ENCODE results near the gene ATP13A3.

DNA sequence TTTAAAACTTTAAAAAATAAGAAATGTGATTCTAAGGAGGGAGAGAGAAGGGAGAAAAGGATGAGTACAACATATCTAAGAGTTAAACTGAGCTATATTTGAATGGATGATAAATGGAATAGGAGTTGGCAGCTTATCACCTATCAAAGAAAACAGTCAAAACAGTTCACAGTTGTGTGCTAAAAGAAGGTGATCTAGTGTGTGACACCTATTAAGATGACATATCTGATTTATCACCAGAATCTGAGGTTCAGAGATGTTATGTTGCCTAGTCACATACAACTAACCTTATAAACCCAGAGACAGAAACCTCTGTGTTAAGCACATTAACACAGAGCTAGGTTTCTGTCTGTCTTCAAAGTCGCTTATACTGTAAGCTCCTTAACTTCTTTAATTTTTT lies 3.0 kb downstream of the ATP13A3 start:
- TF ChIP-seq, protein P1, sequence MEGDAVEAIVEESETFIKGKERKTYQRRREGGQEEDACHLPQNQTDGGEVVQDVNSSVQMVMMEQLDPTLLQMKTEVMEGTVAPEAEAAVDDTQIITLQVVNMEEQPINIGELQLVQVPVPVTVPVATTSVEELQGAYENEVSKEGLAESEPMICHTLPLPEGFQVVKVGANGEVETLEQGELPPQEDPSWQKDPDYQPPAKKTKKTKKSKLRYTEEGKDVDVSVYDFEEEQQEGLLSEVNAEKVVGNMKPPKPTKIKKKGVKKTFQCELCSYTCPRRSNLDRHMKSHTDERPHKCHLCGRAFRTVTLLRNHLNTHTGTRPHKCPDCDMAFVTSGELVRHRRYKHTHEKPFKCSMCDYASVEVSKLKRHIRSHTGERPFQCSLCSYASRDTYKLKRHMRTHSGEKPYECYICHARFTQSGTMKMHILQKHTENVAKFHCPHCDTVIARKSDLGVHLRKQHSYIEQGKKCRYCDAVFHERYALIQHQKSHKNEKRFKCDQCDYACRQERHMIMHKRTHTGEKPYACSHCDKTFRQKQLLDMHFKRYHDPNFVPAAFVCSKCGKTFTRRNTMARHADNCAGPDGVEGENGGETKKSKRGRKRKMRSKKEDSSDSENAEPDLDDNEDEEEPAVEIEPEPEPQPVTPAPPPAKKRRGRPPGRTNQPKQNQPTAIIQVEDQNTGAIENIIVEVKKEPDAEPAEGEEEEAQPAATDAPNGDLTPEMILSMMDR (IDR thresholded peaks at IDR 0.05; ENCODE audit: low read length) = no peak
- no peak for TF ChIP-seq EZH2 (IDR thresholded peaks at IDR 0.05; ENCODE audit: borderline replicate concordance, low read length)
